Measurements from ENCODE around the gene TENM4.

DNA sequence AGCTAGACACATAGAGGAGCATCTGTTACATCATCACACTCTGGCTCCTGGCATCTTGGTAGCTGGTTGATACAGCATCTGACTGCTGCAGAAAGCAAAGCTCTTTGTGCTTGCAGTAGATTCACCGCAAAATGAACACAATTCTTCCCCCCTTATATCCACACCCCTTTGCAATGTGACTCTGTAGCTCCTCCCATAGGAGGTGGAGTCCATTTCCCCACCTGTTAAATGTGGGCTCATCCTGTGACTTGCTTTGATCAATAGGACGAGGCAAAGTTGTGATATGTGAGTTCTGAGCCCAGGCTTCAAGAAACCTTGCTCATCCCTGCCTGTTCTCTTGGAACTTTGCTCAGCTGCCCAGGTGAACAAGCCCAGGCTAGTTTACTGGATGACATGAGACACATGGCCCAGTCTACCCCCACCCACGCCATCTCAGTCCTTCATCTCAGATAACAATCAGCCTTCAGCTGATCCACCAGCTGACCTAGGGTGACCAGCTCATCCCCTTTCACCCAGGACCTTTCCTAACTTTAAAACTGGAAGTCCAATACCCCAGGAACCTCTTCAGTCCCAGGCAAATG lies 272.2 kb downstream of the TENM4 start:
- TF ChIP-seq POLR2AphosphoS5 (IDR thresholded peaks at IDR 0.05; ENCODE audit: borderline replicate concordance, low read depth, low read length) (no peak), EZH2 (IDR thresholded peaks at IDR 0.05) (no peak)
